Fibroblast of skin of left quadriceps (primary cell): ENCODE data around the gene POLD2.
A peak's percentile ranks its signal among the peaks of the same experiment; 100 is the strongest.
"Not testable (repeated sequence)": the region's sequence is repeated elsewhere in the genome, so short reads cannot be mapped to it uniquely, and the experiment has no call there.

ENCODE experiments used
- DNase-seq, 2 experiments: peaks; one replicate each; pipeline ENCODE4 v3.0.0-alpha.2; 2013; ENCODE audit warnings: low read depth in 2 of 2

The POLD2 gene

DNA sequence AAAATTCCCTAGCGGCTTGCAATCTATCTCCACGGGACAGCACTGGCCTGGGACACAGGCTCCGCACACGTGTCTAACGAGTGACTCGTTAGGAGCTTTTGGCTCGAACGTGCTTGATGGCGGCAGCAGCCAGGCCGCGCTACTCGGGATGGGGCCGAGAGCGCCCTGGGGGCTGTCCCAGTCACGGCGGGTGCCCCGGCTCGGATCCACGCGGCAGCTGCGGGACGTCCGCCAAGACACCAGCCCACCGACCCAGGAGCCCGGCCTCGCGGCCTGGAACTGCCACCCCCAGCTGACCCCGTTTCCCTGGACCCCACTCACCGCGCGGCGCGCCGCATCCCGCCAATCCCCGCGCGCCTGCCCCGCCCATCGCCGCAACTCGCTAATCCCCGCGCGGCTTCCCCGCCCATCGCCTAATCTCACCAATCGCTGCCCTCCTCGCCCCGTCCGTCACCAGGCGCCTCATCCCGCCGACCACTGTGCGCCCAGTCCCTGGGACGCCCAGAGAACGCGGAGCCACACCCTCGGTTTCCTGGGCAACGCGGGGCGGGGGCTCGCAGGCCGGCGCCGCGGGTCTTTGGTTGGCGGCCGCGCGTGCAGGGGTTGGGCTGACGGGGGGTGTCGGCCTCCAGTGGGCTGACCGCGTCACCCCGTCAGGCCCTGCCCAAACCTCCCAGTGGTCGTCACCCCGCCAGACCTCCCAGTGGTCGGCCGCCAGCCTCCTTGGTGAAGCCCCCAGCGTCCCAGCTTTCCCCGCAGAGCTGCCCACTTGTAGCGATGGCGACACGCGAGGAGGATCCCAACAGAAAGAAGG, at the start of gene POLD2:
Gene POLD2 (minus strand): TSS at position 359 of the 814 bp plus-strand sequence. CDS start 1,495 bp downstream, outside the sequence.
- DNase-seq, result peak; percentile 90 to 91

DNA sequence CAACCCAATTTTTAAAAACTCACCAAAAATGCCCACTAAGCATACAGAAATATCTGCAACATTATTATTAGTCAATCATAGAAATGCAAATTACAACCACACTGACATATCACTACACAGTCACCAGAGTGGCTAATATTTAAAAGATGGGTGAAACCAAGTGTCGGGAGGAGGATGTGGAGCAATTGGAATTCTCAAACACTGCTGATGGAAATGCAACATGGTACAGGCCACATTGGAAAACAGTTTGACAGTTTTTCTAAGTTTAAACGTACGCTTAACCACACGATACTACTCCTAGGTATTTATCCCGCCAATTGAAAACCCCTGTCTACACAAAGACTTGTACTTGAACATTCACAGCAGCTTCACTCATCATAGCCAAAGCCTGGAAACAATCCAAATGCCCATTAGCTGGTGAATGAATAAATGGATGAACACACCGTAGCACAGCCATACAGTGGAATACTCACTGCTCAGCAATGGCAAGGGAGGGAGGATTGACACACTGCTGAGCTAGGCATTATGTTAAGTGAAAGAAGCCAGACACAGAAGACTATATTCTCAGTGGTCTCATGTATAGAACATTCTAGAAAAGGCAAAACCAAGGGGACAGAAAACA, 49.6 kb upstream of the POLD2 start:
- DNase-seq, result no peak

DNA sequence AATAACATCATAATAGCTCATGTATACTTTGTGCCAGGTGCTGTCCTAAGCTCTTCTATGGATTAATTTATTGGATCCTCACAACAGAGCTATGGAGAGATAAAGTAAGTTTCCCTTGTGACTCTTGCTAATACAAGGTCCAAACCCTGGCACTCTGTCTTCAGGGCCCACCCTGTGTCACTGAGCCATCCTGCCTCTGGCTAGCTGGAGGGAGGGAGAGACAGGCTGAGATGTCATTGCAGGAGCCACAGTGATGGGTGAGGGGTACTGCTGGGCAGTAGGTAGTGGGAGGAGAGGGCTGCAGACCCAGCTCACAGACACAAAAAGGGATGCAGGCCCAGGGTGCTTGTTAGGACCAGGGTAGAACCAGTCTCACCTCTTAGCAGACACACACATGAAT, 49.0 kb upstream of the POLD2 start:
- no peak for DNase-seq

- not testable (repeated sequence) for DNase-seq
These were observed 48.6 kb upstream of the POLD2 start for GRCh38 chr7:44171901-44172300.

DNA sequence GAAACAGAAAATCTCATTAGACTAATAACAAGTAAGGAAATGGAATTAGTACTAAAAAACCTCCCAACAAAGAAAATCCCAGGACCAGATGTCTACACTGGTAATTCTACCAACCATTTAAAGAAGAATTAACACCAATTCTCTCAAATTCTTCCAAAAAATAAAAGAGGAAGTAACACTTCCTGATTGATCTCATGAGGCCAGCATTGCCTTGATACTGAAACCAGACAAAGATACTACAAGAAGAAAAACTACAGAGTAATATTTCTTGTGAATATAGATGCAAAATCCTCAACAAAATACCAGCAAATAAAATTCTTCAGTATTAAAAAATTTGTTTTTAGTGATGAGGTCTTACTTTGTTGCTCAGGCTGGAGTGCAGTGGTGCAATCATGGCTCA, 44.6 kb upstream of the POLD2 start:
- no peak for DNase-seq

DNA sequence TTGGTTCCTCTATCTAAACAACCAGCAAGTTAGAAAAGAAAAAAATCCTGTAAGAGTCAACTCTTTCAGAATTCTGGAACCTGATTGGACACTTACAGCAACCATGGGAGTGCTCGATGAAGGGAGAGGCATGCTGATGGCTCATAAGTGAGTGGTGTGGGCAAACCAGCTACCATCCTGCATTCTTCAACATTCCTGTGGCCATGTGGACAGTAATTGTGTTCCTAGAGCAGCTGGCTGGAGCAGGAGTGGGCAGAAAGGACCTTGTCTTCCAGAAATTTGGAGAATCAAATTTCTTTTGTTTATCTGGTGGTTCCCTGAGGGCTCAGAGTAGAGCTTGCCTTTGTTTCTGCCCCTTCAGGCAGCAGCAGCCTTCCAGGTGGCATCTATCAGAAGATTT, 40.2 kb upstream of the POLD2 start:
- peak; percentile 48 to 52 for DNase-seq

DNA sequence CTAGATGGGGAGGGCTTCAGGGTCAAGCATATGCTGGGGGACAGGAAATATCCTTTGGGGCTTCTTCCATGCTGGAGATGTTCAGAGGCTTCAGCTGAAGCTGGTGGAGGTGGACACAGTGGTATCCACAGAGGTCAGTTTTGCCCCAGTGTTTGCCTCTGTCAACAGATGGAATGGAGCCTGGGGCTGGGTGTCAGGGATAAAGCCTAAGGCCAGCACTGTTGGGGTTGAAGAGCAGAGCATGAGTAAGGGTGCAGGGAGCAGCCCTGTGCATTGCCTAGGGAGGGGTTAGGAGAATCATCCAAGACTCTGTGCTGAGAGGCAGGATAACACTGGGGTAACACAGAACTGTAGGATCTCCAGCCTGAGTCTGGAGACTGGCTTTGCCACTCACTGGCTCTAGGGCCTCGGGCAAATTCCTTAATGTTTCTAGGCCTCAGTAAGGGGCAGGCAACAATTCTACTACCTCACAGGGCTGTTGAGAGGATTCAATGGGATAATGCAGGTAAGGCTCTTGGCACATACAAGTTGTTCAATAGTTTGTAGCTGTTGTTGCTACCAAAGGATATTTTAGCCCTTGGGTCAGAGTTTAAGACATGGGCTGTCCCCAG, 39.5 kb upstream of the POLD2 start:
- DNase-seq, result no peak

GRCh38 chr7:44162179-44162578, 38.8 kb upstream of the POLD2 start:
- no peak for DNase-seq

GRCh38 chr7:44161371-44161770, 38.0 kb upstream of the POLD2 start:
- DNase-seq, result no peak

DNA sequence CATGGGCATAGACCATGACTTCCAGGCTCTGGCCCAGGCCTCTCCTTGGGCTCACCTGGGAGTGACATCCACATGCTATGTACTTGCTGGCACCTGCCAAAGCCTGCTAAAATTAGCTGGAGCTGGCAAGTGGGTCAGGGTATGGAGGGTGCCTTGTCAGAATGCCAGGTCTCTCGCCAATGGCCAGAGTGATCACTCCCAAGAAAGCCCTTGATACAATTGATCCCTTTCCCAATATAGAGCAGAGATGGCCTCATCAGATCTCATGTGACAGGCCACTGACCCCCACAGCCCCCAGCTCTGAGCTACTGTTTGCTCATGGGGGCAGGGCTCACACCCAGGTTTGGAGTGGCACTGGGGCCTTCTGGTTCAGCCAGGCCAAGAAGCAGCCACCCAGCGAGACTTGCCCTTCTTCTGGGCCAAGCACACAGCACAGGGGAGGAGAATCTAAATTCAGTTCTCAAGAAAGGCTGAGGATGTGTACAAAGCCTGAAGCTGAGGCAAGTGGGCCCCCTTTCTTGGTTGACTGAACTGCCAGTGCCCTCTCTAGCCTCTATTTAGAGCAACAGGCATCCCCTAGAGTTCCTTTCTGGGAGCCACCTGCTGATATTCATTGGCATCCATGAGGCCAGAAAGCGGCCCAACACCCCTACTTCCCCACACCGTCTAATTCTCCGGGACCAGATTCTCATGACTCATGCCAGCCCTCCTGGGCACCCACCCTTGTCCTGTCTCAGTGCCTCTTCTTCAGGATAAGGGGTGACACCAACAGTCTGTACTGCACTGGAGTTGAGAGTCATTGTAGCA, 36.7 kb upstream of the POLD2 start:
- DNase-seq, result no peak

GRCh38 chr7:44158873-44159631, 35.7 kb upstream of the POLD2 start:
- DNase-seq, result no peak

- no peak for DNase-seq
These were observed 34.9 kb upstream of the POLD2 start for GRCh38 chr7:44158096-44158872.

- DNase-seq, result no peak
These were observed 34.0 kb upstream of the POLD2 start for GRCh38 chr7:44157116-44158080.

DNA sequence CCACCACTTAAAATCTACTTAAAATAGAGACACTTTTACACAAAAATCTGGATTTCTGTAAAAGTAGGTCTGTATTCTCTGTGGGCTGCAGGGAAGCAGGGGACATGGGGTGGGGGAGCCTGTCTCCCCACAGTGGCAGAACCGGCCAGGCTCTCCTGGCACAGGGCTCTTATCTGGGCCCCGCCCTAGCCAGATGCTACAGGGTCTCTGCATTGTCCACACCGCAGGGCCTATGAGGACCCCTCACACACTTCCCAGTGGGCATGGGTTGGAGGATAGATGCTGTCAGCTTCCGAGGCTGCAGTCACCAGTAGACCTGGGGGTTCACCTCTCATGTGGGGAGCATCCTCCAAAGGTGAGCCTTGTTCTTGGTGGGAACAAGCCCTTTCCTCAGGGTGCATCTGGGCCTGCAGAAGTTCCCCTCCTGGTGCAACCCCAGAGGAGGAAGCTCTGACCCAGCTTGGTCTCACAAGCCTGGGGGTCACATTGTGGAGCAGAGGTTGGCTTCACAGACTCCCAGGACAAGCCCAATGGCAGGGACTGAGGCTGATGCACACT, 33.2 kb upstream of the POLD2 start:
- DNase-seq, result no peak

DNA sequence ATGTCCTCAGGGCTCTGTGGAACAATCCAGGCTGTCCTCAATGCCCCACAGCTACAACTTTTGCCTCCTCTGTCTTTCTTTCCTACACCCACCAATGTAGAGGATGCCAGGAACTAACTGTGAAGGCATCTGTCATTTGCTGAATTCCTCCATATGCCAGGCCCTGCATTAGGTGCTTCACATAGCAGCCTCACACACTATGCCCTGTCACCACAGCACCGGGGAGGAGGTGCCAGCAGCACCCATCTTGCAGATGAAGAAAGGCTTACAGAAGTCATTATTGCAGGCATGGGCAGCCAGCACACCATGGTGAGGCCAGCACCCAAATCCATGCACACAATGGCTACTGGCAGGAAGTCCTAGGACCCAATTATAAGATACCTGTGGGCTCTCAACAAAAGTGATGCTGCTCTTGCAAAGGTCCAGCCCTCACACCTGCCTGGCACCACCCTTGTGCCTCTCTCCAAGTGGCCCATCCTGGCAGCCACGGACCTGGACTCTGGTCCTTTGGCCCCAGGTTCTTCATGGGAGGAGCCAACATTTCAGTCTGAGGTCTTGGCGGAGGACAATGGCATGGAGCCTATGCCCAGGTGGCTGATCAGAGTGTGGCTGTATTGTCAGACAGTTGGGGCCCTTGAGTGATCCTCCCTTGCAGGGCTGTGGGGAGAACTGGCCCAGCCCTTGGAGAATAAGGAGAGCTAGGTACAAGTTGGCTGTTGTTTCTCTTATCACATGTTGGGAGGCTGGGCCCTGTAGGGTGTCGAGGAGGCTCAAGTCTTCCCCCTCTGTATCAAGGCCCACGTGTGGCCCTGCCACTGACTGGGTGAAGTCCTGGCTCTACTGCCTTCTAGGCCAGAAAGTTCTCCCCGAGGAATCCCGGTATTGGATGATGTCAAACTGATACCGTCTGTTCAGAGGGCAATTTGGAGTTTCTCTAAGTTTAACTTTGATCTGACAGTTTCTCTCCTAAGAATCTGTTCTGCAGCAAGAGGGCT, 32.1 kb upstream of the POLD2 start:
- no peak for DNase-seq

DNA sequence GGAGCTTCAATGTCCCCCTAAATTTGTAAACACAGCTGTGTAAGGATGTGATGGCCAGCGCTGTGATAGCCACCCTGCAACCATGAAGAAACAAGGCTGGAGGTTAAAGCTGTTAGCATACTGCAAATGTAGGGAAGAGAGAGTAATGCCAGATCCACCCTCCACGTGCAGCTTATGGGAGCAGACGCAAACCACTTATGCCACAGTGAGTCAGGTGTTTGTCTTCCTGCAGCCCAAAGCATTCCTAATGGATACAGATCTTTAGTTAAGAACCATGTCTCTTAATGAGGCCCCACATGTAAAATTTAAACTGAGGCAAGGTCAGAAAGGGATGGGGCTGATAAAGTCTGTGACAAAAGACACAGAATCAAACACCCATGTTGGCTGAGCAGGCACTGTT, 31.4 kb upstream of the POLD2 start:
- DNase-seq, result no peak

DNA sequence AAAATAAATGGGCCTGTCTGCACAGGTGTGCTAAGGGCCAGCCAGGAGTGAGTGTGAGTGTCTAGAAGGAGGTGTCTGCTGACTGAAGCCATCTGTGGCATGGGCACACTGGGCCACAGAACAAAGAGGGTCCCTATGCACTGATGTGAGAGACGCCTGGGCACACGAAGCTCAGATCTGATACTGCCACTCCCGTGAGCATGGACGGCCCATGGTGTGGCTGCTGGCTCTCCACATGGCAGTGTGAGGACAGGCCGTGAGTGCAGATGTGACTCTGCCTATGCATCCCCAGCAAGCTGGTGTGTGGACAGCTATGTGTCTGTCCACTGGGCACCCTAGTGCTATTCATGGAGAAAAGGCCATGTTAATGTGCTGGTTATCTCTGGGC, 30.6 kb upstream of the POLD2 start:
- no peak for DNase-seq
